Duodenal mucosa (tissue), 2 donors: Measurements from ENCODE around the gene HRH3.

Source experiments
- H3K27ac ChIP-seq: one replicate; pipeline ENCODE4 v1.7.0; 2013; ENCODE audit warnings: low read depth, low read length
- H3K27me3 ChIP-seq, 2 donors: one replicate each; pipeline ENCODE4 v1.7.0; 2013; ENCODE audit warnings: low read length in 2 of 2, control low read depth in 1 of 2; ENCODE audit not compliant: insufficient read depth in 2 of 2, control insufficient read depth in 1 of 2
- H3K36me3 ChIP-seq, 2 donors: one replicate each; pipeline ENCODE4 v1.7.0; 2013; ENCODE audit warnings: low read length in 2 of 2, control low read depth in 1 of 2; ENCODE audit not compliant: insufficient read depth in 2 of 2, control insufficient read depth in 1 of 2
- H3K4me1 ChIP-seq, 2 donors: one replicate each; pipeline ENCODE4 v1.7.0; 2013; ENCODE audit warnings: low read length in 2 of 2, control low read depth in 1 of 2; ENCODE audit not compliant: insufficient read depth in 2 of 2, control insufficient read depth in 1 of 2
- H3K4me3 ChIP-seq, 2 donors: one replicate each; pipeline ENCODE4 v1.7.0; 2013; ENCODE audit warnings: low read length in 2 of 2, low read depth in 1 of 2
- H3K9ac ChIP-seq, 2 donors: one replicate each; pipeline ENCODE4 v1.7.0; 2013; ENCODE audit warnings: low read length in 2 of 2, low read depth in 1 of 2
- H3K9me3 ChIP-seq, 2 donors: one replicate each; pipeline ENCODE4 v1.7.0; 2013; ENCODE audit warnings: low read length in 2 of 2, control low read depth in 1 of 2; ENCODE audit not compliant: control insufficient read depth in 1 of 2

HRH3 gene

GRCh38 chr20:62232194-62232593, 12.1 kb upstream of the HRH3 start:
- H3K4me3 ChIP-seq = no peak overlapping the region
- H3K9me3 ChIP-seq = no peaks in the 10 kb centered on the region
- no peaks in the 10 kb centered on the region for H3K4me1 ChIP-seq
- H3K36me3 ChIP-seq = no peaks in the 10 kb centered on the region
- no peak overlapping the region for H3K9ac ChIP-seq
- H3K27ac ChIP-seq = no peak overlapping the region
- H3K27me3 ChIP-seq = no peaks in the 10 kb centered on the region

- Histone ChIP-seq H3K9me3 (no peaks in the 10 kb centered on the region), H3K9ac (no peak overlapping the region), H3K4me1 (no peaks in the 10 kb centered on the region), H3K27me3 (no peaks in the 10 kb centered on the region), H3K4me3 (no peak overlapping the region), H3K27ac (no peak overlapping the region), H3K36me3 (no peaks in the 10 kb centered on the region)
Measured at GRCh38 chr20:62231292-62231691, 11.2 kb upstream of the HRH3 start.

GRCh38 chr20:62230696-62231095, 10.6 kb upstream of the HRH3 start:
- Histone ChIP-seq H3K4me1 (no peaks in the 10 kb centered on the region), H3K27ac (no peak overlapping the region), H3K4me3 (no peak overlapping the region), H3K27me3 (peaks cover 0 to 4% of the 10 kb centered on the region in 2 donors), H3K36me3 (no peaks in the 10 kb centered on the region), H3K9ac (no peak overlapping the region), H3K9me3 (no peaks in the 10 kb centered on the region)

DNA sequence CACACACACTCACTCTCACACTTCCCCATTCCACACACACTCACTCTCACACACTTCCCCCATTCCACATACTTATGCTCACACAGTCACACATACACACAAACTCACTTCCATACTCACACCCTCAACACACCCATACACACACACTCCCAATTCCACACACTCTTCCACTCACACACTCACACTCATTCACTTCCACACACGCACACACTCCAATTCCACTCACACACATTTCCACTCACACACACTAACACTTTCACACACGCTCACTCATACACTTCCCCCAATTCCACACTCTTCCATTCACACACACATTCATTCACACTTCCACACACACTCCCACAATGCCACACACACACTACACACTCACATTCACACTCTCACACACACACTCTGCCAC, 10.2 kb upstream of the HRH3 start:
- H3K27ac ChIP-seq = no peak overlapping the region
- H3K4me3 ChIP-seq = no peak overlapping the region
- H3K36me3 ChIP-seq = no peaks in the 10 kb centered on the region
- no peak overlapping the region for H3K9ac ChIP-seq
- H3K9me3 ChIP-seq = no peaks in the 10 kb centered on the region
- H3K4me1 ChIP-seq = no peaks in the 10 kb centered on the region
- H3K27me3 ChIP-seq = peaks cover 0 to 4% of the 10 kb centered on the region in 2 donors

DNA sequence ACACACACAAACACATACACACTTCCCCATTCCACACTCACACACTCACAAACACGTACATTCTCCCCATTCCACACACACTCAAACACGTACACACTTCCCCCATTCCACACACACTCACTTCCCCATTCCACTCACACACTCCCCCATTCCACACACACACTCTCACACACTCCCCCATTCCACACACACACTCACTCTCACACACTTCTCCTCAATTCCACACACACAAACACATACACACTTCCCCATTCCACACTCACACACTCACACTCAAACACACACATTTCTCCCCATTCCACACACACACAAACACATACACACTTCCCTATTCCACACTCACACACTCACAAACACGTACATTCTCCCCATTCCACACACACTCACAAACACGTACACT, 9.6 kb upstream of the HRH3 start:
- Histone ChIP-seq H3K27me3 (peaks cover 0 to 4% of the 10 kb centered on the region in 2 donors), H3K36me3 (no peaks in the 10 kb centered on the region), H3K4me1 (no peaks in the 10 kb centered on the region), H3K27ac (no peak overlapping the region), H3K9me3 (no peaks in the 10 kb centered on the region), H3K9ac (no peak overlapping the region), H3K4me3 (no peak overlapping the region)

DNA sequence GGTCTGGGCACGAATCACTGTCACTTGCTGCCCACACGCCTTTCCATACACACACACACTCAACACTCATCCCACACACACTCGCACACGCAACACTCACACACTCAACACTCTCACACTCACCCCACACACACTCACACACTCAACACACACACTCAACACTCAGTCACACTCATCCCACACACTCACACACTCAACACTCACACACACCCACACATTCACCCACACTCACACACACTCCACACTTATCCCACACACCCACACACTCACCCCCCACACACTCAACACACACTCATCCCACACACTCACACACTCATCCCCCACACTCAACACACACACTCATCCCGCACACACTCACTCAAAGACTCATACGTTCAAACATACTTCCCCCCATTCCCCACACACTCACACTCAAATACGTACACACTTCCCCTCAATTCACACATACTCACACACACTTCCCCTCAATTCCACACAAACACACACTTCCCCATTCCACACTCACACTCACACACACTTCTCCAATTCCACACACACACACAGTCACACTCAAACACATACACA, 9.0 kb upstream of the HRH3 start:
- Histone ChIP-seq H3K27me3 (peaks cover 0 to 4% of the 10 kb centered on the region in 2 donors), H3K4me1 (no peaks in the 10 kb centered on the region), H3K4me3 (no peak overlapping the region), H3K27ac (no peak overlapping the region), H3K9ac (no peak overlapping the region), H3K36me3 (no peaks in the 10 kb centered on the region), H3K9me3 (no peaks in the 10 kb centered on the region)

DNA sequence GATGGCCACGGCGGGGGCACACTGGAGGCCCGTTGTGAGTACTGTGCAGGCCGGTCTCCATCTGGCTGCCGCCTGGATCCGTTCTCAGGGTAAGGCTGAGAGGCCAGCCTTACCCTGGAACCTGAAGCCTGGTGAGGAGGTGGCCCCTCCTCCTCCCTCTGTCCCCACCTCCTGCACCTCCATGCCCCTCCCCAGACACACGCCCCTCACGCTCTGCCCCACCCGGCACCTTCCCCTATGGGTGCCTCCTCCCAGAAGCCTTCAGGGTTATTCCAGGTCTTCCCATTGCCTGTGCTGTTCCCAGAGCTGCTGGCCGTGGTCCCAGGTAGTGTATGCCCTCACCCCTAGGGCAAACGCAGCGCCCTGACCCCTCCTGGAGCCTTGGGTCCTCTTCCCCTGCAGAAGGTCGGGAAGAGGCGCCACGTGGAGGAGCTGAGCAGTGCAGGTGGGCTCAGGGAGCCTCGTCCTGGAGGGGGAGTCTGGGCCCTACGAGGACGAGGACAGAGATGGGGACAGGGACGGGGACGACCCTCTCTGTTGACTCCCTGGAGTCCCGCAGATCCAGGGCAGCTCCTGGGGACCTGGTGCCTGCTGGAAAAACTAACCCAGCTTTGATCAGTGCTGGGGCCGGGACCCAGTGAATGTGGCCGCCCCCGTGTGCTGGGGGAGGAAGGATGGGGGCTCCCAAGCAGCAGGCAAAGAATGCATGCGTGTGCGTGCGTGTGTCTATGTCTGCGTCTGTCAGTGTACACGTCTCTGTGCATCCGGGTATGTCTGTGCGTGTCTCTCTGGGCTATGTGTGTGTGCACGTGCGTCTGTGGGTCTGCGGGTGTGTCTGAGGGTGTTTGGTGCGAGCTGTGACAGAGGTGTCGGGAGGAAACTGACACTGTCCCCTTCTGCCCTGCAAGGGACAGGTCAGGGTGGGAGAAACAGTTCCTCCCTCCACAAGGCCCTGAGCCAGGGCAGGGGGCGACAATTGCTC, 8.2 kb upstream of the HRH3 start:
- H3K4me1 ChIP-seq = no peaks in the 10 kb centered on the region
- no peaks in the 10 kb centered on the region for H3K36me3 ChIP-seq
- no peak overlapping the region for H3K4me3 ChIP-seq
- peaks cover 0 to 8% of the 10 kb centered on the region in 2 donors for H3K27me3 ChIP-seq
- no peaks in the 10 kb centered on the region for H3K9me3 ChIP-seq
- H3K27ac ChIP-seq = no peak overlapping the region
- H3K9ac ChIP-seq = no peak overlapping the region

DNA sequence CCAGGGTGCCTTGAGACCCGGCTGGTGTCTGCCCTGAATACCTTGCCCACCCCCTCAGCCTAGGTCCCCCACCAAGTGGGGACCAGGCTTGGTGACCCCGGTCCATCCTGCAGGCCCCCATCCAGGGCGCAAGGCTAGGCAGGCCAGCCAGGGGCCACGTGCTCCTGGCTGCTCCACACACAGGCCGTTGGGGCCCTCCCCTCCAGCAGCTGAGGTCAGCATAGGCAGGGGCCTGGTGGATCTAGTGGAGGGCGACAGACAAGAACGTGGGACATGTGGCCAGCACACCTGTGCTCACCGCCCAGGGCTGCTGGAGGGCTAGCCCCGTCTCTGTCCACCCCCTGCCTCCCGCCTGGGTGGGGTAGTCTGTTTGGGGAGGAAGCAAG, 7.5 kb upstream of the HRH3 start:
- Histone ChIP-seq H3K9ac (no peak overlapping the region), H3K36me3 (no peaks in the 10 kb centered on the region), H3K27me3 (peaks cover 0 to 11% of the 10 kb centered on the region in 2 donors), H3K27ac (no peak overlapping the region), H3K9me3 (no peaks in the 10 kb centered on the region), H3K4me1 (no peaks in the 10 kb centered on the region), H3K4me3 (no peak overlapping the region)

DNA sequence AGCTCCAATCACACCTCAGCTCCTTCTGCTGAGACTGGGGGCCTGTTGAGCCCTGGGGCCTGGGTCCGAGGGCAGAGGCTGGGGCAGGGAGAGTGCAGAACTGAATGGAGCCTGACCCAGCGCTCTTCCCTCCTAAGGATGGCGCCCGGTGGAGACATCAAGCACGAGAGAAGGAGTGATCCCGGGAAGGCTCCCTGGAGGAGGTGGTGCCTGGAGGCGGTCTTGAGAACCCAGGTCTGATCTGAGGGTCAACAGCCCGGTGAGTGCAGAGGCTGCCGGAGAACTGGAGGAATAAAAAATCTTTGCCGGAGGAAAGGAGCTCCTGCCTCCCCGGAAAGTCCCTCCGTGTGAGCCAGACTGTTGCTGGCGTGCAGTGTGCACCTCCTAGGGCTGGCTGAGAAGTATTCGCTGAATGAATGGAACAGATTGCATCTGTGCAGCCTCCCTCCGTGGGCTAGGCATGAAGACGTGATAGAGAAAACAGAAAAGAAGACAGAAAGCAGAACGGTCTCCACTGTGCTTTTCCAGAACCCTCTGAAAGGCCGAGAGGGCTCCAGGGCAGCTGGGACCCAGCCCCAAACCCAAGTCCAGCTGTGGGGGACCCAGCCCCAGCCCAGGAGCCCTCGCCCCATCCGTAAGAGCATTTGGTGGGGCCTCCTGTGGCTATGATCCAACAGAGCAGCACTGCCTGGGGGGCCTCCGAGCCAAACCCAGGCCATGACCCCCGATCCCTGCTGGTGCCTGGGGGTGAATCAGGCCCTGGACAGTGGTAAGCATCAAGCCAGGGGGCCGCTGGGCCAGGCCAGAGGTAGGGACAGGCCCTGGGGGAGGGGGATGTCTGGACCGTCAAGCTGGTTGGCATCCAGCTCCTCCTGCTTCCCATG, 6.9 kb upstream of the HRH3 start:
- no peaks in the 10 kb centered on the region for H3K36me3 ChIP-seq
- H3K27ac ChIP-seq = no peak overlapping the region
- no peaks in the 10 kb centered on the region for H3K4me1 ChIP-seq
- H3K27me3 ChIP-seq = peaks cover 4 to 11% of the 10 kb centered on the region in 2 donors
- H3K9ac ChIP-seq = no peak overlapping the region
- H3K4me3 ChIP-seq = no peak overlapping the region
- no peaks in the 10 kb centered on the region for H3K9me3 ChIP-seq
